Stimulated activated CD8-positive, alpha-beta memory T cell treated with anti-CD3 and anti-CD28 coated beads, Interleukin-7, amount 100 ng/mL, for 24 hours (primary cell): ENCODE results near the gene CCDC141.

ENCODE experiments used
- DNase-seq: peaks from one replicate; pipeline ENCODE4 v3.0.0-alpha.2; 2020; ENCODE audit warnings: low read depth

The CCDC141 gene

GRCh38 chr2:178827739-178828485 lies 222.0 kb downstream of the CCDC141 start:
- DNase-seq = no peak

- DNase-seq = no peak
These were observed 222.8 kb downstream of the CCDC141 start for GRCh38 chr2:178827111-178827510.

GRCh38 chr2:178825183-178825582 lies 224.8 kb downstream of the CCDC141 start:
- DNase-seq = no peak

- no peak for DNase-seq
These were observed 225.8 kb downstream of the CCDC141 start for GRCh38 chr2:178824181-178824580.

- no peak for DNase-seq
These were observed 229.9 kb downstream of the CCDC141 start for GRCh38 chr2:178819992-178820391.

- no peak for DNase-seq
These were observed 230.6 kb downstream of the CCDC141 start for GRCh38 chr2:178819147-178819875.

GRCh38 chr2:178811901-178812300 lies 238.0 kb downstream of the CCDC141 start:
- DNase-seq = no peak

GRCh38 chr2:178811045-178811444 lies 238.9 kb downstream of the CCDC141 start:
- DNase-seq = no peak

- no peak for DNase-seq
These were observed 239.5 kb downstream of the CCDC141 start for GRCh38 chr2:178810422-178810821.

- no peak for DNase-seq
These were observed 242.5 kb downstream of the CCDC141 start, which contains the start of gene TTN for GRCh38 chr2:178807227-178808008. Gene TTN (minus strand): TSS chr2:178807423. CDS start chr2:178804642, 2,781 bp downstream.

GRCh38 chr2:178806543-178806942 lies 243.4 kb downstream of the CCDC141 start:
- DNase-seq = no peak

GRCh38 chr2:178805457-178805856 lies 244.5 kb downstream of the CCDC141 start:
- no peak for DNase-seq

GRCh38 chr2:178804791-178805190 lies 245.1 kb downstream of the CCDC141 start:
- DNase-seq = no peak

GRCh38 chr2:178800510-178800909 lies 249.4 kb downstream of the CCDC141 start:
- DNase-seq = no peak

- no peak for DNase-seq
These were observed 250.6 kb downstream of the CCDC141 start for GRCh38 chr2:178799305-178799704.

- no peak for DNase-seq
These were observed 253.8 kb downstream of the CCDC141 start for GRCh38 chr2:178796079-178796677.

GRCh38 chr2:178787934-178788333 lies 262.0 kb downstream of the CCDC141 start:
- DNase-seq = no peak

GRCh38 chr2:178787155-178787554 lies 262.8 kb downstream of the CCDC141 start:
- no peak for DNase-seq

- no peak for DNase-seq
These were observed 266.0 kb downstream of the CCDC141 start for GRCh38 chr2:178783889-178784288.

GRCh38 chr2:178782236-178782635 lies 267.7 kb downstream of the CCDC141 start:
- no peak for DNase-seq
